NCI-H1417 (cell line): ENCODE data around the gene TRPV2.

Experiments
- DNase-seq, 3 experiments: peaks; one replicate each; lab custom pipeline; 2025; lab: John Stamatoyannopoulos, UW

The TRPV2 gene

GRCh38 chr17:16459271-16459670 is 43.9 kb downstream of the TRPV2 start:
- DNase-seq: no peak

- no peak for DNase-seq
These were observed 44.6 kb downstream of the TRPV2 start for GRCh38 chr17:16459855-16460550.

- DNase-seq: no peak
These were observed 45.6 kb downstream of the TRPV2 start for GRCh38 chr17:16460796-16461605.

- no peak for DNase-seq
These were observed 46.2 kb downstream of the TRPV2 start for GRCh38 chr17:16461606-16461866.

- DNase-seq: no peak
These were observed 46.9 kb downstream of the TRPV2 start for GRCh38 chr17:16462070-16462864.

GRCh38 chr17:16463358-16464302 is 48.3 kb downstream of the TRPV2 start:
- peak in 2 of 3 experiments; percentile 54 to 55 for DNase-seq

GRCh38 chr17:16464303-16465051 is 49.1 kb downstream of the TRPV2 start:
- no peak for DNase-seq

GRCh38 chr17:16465052-16465312 is 49.6 kb downstream of the TRPV2 start:
- DNase-seq: no peak

- no peak for DNase-seq
These were observed 50.5 kb downstream of the TRPV2 start for GRCh38 chr17:16465861-16466338.

GRCh38 chr17:16466407-16466806 is 51.0 kb downstream of the TRPV2 start:
- DNase-seq: no peak

- no peak for DNase-seq
These were observed 51.7 kb downstream of the TRPV2 start for GRCh38 chr17:16467044-16467443.

- DNase-seq: no peak
These were observed 52.5 kb downstream of the TRPV2 start for GRCh38 chr17:16467886-16468285.

GRCh38 chr17:16468428-16468992 is 53.1 kb downstream of the TRPV2 start:
- no peak for DNase-seq

GRCh38 chr17:16470265-16470664 is 54.9 kb downstream of the TRPV2 start:
- DNase-seq: peak in 2 of 3 experiments; percentile 54 to 78

- DNase-seq: no peak
These were observed 55.9 kb downstream of the TRPV2 start for GRCh38 chr17:16471295-16471694.

- DNase-seq: no peak
These were observed 57.2 kb downstream of the TRPV2 start for GRCh38 chr17:16472539-16472938.

GRCh38 chr17:16473044-16474011 is 58.0 kb downstream of the TRPV2 start:
- no peak for DNase-seq

- no peak for DNase-seq
These were observed 58.8 kb downstream of the TRPV2 start for GRCh38 chr17:16474012-16474725.

- no peak for DNase-seq
These were observed 59.9 kb downstream of the TRPV2 start for GRCh38 chr17:16475179-16475704.
